GM19438 (cell line): Measurements from ENCODE around the gene PNISR.

Experiments used
- ATAC-seq: cut with Tn5 transposase; IDR thresholded peaks from one replicate; pipeline ENCODE4 v1.9.1; 2021; ENCODE audit warnings: low read depth; ENCODE audit not compliant: unreplicated experiment

The PNISR gene

GRCh38 chr6:99407076-99407475 lies 18.0 kb downstream of the PNISR start:
- no peak for ATAC-seq

- ATAC-seq = no peak
These were observed 22.7 kb downstream of the PNISR start for GRCh38 chr6:99402448-99402847.

- no peak for ATAC-seq
These were observed 27.8 kb downstream of the PNISR start for GRCh38 chr6:99397287-99397686.

GRCh38 chr6:99393698-99394531 lies 31.2 kb downstream of the PNISR start, which contains the start of gene COQ3:
Gene COQ3, minus strand, starts transcription at chr6:99394195. Its CDS starts 16 bp downstream, at chr6:99394179.
- ATAC-seq = peak; percentile 65

- ATAC-seq = peak; percentile 13
These were observed 31.8 kb downstream of the PNISR start for GRCh38 chr6:99393366-99393697.

- ATAC-seq = no peak
These were observed 34.2 kb downstream of the PNISR start for GRCh38 chr6:99390896-99391295.

- no peak for ATAC-seq
These were observed 40.6 kb downstream of the PNISR start for GRCh38 chr6:99384507-99384906.

DNA sequence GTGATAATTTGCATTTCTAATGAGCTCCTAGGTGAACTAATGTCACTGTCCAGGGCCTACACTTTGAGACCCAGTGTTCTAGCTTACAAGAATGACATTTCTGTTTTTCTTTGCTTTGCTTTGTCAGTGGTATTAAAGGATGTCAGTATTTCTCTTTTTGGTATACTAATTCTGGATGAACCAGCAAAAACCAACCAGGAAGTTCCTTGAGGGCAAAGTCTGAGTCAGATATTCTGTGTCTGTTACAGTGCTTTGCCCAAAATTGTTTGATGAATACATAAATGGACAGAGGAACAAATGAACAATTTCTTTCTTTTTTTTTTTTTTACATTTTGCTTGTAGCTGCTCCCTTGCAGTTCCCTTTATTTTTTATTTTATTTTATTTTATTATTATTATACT lies 46.5 kb downstream of the PNISR start:
- ATAC-seq = no peak

DNA sequence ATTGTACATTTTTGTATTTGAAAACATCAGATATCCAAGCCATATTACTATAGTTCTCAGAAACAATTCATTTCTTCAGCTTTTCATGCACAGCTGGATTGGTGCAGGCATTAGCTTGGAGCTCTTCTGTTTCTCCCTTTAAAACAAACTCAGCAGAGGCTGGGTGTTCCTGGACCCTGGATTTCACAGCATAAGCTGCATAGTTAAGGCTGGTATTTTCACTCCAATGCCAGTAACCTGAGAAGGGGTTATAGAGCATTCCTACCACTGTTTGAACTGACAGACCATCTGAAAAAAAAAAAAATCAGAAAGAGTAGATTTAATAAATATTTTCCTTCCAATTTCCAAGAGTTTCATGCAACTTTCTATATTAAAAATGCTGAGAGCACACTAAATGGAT lies 55.6 kb downstream of the PNISR start:
- ATAC-seq = no peak

- ATAC-seq = no peak
These were observed 58.3 kb downstream of the PNISR start for GRCh38 chr6:99366852-99367251.

DNA sequence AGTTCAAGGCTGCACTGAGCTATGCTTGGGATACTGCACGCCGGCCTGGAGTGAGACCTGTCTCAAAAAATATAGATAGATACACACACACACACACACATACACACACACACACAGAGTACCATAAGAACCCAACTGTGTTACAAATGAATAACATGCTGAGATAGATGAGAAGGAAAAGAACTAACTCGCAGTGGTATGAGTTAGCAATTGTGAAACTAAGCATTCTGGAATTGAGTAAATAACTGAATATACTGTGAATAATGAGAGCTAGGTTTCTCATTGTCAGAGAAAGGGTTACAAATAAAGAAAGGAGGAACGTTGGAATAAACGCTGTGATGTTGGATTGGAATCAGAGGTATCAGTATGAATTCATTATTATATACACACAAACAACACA lies 61.1 kb downstream of the PNISR start:
- ATAC-seq = peak; percentile 92

DNA sequence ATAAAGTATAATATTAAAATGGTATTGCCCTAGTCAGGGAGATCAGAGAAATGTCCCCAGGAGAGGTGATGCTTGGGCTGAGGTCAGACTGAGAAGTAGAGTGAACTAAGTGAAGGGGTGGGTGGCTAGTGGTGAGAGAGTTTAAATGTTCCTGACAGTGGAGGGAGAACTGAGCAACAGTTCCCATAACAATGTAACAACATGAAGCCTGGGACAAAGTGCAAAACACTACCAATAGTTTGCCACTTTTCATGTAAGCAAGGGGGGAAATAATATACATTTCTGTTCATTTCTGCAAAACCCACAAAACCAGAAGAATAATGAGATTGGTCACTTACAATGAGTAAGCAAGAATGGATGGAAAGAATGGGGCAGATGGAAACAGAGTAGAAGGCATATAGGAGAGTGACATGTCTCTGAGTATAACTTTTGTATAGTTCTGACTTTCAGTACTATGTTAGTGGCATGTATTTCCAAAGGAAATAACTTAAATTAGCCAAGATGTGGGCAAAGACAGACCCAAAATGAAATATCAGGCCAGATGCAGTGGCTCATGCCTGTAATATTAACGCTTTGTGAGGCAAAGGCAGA lies 62.3 kb downstream of the PNISR start:
- ATAC-seq = no peak

DNA sequence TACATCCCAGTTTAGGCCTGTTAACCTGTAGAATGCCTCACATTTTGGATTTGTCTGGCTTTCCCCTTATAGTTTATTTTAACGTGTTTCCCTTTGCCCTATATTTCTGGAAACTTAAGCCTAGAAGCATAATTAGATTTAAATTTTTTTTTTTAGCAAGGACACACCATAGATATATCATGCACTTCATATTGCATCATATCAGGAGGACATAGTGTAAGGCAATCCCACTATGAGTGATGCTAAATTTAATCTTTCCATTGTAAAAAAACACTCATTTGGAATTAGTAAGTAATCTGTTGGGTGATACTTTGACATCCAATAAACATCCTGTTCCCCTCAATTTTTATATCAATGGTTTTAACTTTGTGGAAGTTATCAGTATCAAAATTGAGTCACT lies 65.3 kb downstream of the PNISR start:
- no peak for ATAC-seq

DNA sequence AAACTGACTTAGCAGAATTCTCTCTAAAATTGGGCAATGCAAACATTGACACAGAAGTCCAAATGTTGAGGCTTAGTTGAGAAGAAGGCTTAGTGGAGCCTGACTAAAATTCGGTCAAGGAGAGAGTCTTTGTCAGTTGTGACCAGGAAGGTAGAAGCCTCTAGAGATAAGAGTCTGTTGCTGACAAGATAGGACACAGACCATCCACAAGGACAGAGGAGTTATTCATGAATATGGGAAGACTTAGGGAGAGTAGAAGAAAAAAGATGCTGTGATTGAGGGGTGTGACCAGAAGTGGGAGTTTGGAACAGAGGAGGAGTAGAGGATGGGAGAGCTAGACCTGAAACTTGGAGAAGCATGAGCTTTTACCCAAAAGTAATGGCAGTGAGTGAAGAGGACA lies 68.5 kb downstream of the PNISR start:
- no peak for ATAC-seq

GRCh38 chr6:99354983-99355382 lies 70.1 kb downstream of the PNISR start:
- no peak for ATAC-seq

- ATAC-seq = no peak
These were observed 72.0 kb downstream of the PNISR start for GRCh38 chr6:99353126-99353525.

DNA sequence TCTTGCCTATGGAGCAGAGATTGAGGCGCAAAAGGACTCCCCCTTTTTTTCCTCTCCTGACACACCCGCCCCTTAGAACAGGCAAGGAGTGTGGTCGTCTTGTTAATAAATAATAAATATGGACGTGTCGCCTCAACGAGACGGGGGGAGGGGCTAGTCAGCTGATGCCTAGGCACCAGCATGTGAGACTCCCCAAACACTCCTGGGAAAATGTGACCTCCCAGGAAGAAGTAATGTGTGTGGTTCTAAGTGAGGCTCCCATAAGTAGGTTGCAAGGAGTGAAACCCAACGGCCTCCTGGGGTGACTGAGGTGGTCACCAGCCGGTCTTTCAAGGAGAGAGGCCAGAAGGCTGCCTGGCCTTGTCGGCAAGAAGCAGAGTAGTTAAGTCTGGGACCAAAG lies 74.5 kb downstream of the PNISR start:
- no peak for ATAC-seq

DNA sequence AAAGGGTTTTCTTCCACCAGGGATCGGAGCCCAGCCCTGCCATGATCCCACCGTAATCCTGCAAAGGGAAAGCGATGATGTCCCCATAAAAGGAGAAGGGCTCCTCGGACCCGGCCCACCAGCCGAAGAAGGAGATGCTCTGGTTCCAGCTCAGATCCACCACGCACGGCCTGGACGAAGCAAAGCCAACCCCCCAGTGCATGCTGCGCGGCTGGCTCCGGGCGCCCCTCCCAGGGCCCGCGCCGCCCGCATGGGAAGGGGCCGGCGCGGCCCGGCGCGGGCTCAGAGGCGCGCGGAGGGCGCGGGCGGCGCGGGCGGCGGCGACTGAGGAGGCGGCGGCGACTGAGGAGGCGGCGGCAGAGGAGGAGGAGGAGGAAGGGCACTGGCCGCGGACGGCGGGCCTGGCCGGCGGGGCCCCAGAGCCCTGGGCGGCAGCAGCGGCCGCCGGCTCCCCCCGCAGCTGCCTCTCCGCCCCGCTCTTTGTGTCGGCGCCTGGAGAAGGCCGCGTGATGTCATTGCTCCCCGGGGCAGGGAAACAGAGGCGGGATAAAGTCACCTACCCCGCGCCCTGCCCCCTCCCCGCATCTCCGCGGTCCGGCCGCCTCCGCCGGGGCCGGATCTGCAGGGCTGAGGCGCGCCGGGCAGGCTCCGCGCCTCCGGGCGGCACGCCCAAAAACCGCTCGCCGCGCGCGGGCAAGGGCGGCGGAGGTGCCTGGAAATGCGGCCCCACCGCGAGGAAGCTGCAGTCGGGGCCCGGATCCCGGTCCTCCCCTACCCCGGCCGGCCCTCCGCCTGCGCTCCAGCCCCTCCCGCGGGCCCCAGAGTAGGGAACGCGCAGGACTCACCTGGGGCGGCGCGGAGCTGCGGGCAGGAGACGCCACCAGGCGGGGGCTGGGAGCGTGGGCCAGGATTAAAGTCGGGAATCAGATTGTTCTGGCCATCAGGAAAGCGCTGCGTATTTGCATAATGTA lies 75.7 kb downstream of the PNISR start, which contains the start of gene FAXC:
Gene FAXC, minus strand, starts transcription at position 504 of the 971 bp plus-strand sequence. Its CDS starts 302 bp downstream, at position 202.
- peak; percentile 61 for ATAC-seq

DNA sequence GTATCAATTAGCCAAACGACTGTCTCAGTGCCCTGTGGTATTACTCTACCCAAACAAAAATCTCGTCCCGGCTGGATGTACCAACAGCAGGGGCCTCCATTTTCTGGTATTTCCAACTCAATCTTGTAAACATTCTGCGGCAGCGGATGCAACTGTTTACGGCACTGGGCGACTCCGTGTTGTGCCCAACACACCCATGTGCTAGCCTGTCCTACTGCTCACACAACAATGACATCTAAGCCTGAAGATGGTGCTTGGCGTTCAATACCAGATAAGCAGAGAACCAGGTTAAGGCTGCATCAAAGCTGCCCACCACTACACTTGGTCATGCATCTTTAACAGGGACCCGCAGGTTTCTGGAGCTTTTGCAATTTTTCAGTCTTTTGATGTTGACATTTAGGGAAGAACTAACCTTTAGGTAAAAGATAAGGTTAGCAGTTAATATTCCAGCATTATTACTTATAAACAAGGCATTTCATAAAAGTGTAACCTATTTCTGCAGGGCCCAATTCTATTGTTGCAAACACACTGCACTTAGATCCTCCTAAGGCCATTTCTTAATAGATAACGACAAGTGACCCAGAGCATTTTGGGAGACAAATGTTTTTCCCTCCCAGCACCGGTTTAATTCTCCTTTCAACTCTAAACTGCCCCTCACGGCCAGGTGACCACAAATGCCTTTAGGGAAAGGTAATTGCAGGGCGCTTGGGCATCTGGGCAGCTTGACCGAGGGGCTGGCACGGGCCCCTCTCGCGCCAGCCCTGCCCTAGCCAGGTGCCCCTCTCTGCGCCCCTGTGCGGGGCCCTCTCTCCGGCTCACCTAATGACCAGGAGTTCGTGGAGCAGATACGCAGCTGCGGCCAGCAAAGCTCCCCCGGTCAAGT lies 76.6 kb downstream of the PNISR start:
- ATAC-seq = no peak
